ENCODE results near the gene RBPMS2. TPM values are rescaled to one million over a fixed set of nuclear protein-coding genes. Genes with fewer than 3 reads are reported as not detected.
A peak's percentile ranks its signal among the peaks of the same experiment; 100 is the strongest.

RBPMS2 gene
- total RNA-seq, 1 experiment from 2014 or later, result 0.48 TPM

DNA sequence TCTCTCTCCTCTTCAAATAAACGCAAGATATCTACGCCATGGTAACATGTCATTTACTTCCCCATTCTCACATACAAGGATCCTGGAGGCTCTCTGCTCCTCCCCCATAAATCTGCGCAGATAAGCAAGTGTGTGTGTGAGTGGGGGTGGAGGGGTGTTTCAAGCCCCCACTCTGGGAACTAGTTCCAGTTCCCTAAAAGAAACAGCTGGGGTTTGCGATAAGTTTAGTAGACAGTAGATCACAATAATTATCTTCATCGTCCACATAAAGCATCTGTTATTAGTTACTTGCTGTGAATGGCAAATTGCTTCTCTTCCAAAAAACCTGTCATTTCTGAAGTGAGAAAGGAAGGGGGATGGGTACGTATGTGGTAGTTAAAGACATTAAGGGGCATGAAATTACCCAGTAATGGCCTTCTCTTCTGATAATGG lies 79.8 kb downstream of the RBPMS2 start:
- no peak for DNase-seq (ENCODE audit: low spot score)

DNA sequence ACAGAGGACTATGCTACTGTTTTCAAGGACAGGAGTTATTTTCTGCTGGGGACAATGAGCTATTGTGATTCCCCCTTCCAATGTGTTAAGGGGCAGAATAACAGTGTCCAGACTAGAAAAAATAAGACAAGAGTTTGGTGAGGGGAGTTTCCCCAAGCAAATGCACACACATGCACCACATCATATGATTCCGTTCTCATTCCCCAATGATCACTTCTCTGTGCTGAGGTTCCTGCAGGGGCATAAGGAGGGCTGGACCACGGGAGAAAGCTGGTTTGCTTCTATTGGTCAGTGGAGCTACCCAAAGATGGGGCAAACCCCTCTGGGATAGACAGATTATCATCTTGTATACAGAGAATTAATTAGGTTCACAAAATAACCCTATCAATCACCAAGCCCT lies 80.6 kb downstream of the RBPMS2 start:
- DNase-seq (ENCODE audit: low spot score), result no peak

DNA sequence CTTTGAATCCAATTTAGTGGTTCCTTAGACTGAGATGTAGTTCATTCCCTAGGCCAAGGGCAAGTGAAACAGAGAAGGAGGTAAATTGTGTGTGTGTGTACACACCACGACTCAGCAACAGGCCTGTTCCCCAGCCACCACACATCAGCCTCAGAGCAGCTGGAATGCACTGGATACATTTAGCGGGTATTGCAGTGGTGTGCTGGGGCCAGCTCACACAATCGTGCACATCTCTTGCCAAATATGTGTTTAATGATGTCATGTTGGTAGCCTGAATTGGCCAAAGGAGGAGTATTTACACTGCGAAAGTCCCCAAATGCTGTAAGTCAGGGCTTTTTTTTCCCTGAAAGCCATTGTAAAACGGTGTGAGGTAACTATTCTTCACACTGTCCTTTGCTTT lies 82.3 kb downstream of the RBPMS2 start:
- peak; percentile 56 for DNase-seq (ENCODE audit: low spot score)

DNA sequence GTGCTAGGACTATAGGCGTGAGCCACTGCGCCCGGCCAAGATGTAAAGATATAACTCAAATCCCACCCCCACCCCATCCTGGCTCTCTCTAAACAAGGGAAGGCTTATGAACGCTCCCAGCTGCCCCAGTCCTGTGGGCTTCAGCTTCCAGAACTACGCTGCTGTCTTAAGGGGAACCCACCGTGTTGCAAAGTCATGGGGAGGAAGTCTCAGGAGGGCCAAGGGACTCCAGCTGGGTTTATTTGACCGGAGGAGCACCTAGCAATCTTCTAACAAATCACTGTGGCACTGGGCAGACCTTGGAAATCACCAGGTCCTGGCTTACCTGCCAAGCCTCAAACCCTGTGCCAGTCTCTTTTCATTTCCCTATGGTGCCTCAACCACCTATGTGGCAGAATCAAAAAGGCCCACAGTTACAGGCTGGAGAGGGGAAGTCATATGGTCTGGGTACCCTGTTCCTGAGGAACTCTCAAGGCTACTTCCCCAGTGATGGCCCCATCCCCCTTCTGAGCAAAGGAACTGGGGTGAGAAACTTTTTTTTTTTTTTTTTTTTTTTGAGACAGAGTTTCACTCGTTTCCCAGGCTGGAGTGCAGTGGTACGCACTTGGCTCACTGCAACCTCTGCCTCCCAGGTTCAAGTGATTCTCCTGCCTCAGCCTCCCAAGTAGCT lies 83.4 kb downstream of the RBPMS2 start:
- no peak for DNase-seq (ENCODE audit: low spot score)

DNA sequence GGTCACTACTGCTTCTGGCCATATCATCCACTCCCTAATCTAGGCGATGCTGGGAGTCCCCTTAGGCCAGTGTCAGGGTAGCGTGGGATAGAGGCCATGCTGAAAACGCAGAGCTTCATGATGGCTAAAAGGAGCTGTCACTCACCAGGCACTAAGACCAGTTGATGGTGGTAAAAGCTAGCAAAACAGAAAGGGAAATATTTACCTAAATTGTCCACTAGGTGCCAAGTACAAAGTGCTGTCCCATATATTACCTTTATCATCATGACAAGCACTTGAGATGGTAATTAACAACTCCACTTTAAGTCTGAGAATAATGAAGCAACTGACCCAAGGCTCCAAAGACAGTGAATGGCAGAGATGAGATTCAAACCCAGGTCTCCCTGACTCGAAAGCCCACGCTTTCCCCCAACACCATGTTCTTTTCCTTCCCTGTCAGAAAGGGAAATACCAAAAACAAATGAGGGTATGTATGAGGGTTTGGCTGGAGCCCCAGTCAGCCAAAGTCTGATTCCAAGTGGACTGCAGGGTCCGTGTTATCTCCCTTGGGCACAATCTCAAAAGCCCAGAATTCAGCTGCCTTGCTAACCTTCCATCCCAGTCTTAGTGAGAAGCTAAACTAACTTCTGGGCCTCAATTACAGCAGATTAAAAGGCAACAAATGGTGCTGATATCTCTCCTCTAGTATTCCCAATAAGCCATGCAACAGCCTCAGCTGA lies 84.7 kb downstream of the RBPMS2 start:
- DNase-seq (ENCODE audit: low spot score), result no peak

DNA sequence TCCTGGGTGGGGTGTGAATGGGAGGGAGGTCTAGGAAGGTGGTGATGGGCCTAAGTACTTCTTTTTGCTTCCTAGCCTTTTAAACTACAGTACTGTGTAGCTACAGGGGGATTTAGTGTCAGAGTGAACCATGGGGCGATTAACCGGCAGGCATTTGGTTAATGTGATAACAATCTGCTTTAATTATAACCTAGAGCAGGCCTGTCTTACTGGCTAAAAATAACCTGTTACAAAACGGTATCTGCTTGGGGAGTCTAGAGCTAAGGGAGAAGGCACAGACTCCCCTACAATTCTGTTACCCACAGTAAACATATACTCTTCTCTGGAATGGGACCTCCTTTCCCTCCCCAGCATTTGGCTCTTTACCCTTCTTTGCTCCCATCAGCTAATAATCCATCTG lies 85.4 kb downstream of the RBPMS2 start:
- DNase-seq (ENCODE audit: low spot score), result no peak

Other genes with a start within 250 kb of the RBPMS2 start
- 5.4 and 15.5 TPM in 2 replicates for gene PIF1, start 50.1 kb upstream of the RBPMS2 start, total RNA-seq (2014; rRNA removed; shearing (Covaris generic))
- gene PLEKHO2, start 66.3 kb upstream of the RBPMS2 start, total RNA-seq (2014; rRNA removed; shearing (Covaris generic)), result 5.5 and 7.6 TPM in 2 replicates
- gene ANKDD1A, start 136.3 kb upstream of the RBPMS2 start, total RNA-seq (2014; rRNA removed; shearing (Covaris generic)), result 0.25 and 1.1 TPM in 2 replicates
- 63.9 and 91.3 TPM in 2 replicates for gene SPG21, start 214.3 kb upstream of the RBPMS2 start, total RNA-seq (2014; rRNA removed; shearing (Covaris generic))

Measured in H4 (cell line).